Midbrain (tissue), 1 donor: ENCODE data around the gene RNF121.
"Not testable (repeated sequence)": the region's sequence is repeated elsewhere in the genome, so short reads cannot be mapped to it uniquely, and the experiment has no call there.

Experiments used
- DNase-seq: peaks from one replicate; lab custom pipeline; 2025; lab: John Stamatoyannopoulos, UW

Gene RNF121

DNA sequence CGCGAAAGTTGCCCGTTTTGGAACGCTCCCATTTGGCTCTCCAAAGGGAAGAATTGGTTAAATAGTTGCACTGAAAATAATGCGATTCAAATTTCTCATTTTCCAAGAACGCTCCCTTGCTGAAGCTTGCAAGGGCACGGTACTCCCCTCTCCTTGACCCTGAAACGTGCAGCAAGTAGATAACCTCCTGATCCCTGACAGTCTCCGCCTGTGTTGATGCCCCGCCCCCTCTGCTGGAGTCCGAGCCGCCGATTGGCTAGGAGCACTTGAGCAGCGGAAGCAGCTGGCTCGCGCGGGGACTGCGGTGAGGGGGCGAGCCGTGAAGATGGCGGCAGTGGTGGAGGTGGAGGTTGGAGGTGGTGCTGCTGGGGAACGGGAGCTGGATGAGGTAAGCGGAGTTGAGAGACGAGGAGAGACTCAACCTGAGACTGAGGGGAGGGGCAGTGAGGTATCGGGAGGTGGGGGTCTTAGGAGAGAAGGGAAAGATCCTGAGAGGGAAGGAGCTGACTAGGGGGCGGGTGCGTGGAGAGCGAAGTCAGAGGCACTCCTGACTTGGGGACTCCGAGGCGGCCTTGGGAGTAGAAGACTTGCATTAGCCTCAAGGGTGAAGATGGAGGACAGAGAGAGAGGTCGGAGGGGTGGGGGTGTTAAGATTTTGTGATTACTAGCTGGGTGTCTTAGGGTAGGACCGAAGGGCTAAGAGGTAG lies at the start of gene RNF121:
Gene RNF121, plus strand, starts transcription at position 310 of the 707 bp plus-strand sequence. Its CDS starts 16 bp downstream, at position 326.
- peak; percentile 96 for DNase-seq

DNA sequence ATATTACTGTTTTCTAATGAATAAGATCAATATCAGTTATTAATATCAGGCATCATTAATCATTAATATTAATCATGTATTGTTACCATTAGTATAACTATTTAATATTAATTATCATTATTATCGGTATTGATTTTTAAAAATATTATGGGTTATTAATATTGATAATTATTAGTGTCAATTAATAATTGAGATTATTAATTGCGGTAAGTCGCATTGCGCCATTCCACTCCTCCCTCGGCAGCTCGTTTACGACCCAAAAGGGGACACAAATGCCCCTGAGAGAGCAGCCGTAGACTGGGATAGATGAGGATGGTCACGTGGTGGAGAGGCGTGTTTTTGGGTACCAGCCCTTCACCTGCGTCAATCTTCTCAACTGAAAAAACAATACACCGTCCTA lies 43.0 kb upstream of the RNF121 start:
- not testable (repeated sequence) for DNase-seq

DNA sequence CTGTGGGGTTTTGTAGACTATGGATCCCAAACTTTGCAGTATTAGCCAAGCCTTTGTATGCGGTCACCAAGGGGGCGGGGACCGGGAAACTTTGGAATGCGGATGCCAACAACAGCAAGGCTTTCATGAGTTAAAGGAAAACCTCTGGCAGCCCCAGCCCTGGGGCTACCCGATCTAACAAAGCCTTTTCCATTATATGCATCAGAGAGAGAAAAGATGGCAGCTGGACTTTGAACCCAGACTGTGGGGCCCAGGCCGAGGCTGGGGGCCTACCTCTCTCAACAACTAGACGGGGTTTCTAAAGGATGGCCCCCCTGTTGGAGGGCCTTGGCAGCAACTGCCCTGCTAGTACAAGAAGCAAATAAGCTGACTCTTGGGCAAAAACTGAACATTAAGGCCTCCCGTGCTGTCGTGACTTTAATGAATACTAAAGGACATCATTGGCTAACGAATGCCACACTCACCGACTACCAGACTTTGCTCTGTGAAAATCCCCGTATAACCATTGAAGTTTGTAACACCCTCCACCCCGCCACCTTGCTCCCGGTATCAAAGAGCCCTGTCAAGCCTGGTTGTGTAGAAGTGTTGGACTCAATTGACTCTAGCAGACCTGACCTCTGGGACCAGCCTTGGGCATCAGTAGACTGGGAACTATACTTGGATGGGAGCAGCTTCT lies 40.4 kb upstream of the RNF121 start:
- DNase-seq, result not testable (repeated sequence)

- not testable (repeated sequence) for DNase-seq
Observed at GRCh38 chr11:71889181-71889872, 39.5 kb upstream of the RNF121 start.

DNA sequence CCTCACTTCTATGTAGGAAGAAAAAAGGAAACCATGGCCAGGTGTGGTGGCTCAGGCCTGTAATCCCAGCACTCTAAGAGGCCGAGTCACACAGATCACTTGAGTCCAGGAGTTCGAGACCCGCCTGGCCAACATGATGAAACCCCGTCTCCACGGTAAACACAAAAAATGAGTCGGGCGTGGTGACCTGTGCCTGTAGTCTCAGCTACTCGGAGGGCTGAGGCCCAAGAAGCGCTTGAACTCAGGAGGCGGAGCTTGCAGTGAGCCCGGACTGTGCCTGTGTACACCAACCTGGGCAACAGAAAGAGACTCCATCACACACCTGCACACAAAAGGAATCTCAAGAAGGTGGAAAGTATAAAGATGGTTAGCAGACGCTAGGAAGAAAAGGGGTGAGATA lies 32.9 kb upstream of the RNF121 start:
- no peak for DNase-seq

DNA sequence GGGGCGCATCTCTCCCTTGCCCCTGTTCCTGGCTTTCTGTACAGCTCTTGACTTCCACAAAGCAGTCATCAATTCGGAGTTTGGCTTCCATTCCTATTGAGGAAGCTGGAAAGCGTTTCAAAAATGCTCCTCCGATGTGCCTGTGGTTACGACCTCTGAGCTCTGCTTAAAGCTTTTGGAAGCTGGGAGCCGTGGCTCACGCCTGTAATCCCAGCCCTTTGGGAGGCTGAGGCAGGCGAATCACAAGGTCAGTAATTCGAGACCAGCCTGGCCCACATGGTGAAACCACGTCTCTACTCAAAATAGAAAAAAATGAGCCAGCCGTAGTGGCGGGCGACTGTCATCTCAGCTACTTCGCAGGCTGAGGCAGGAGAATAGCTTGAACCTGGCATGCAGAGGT lies 27.7 kb upstream of the RNF121 start:
- not testable (repeated sequence) for DNase-seq

GRCh38 chr11:71908218-71908617 lies 20.6 kb upstream of the RNF121 start:
- DNase-seq, result no peak

GRCh38 chr11:71910775-71911174 lies 18.1 kb upstream of the RNF121 start:
- not testable (repeated sequence) for DNase-seq

DNA sequence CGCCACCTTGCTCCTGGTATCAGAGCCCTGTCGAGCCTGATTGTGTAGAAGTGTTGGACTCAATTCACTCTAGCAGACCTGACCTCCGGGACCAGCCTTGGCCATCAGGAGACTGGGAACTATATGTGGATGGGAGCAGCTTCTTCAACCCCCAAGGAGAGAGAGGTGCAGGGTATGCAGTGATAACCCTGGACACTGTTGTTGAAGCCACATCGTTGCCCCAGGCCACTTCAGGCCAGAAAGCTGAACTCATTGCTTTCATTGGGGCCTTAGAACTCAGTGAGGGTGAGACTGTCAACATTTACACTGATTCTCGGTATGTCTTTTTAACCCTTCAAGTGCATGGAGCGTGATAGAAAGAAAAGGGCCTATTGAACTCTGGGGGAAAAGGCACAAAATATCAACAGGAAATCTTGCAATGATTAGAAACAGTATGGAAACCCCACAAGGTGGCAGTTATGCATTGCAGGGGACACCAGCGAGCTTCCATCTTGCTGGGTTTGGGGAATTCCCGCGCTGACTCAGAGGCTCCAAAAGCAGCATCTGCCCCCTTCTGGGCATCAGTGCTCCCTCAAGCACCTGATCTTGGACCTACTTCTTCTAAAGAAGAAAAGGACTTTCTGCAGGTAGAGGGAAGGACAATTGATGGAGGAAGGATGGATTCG lies 17.4 kb upstream of the RNF121 start:
- not testable (repeated sequence) for DNase-seq

DNA sequence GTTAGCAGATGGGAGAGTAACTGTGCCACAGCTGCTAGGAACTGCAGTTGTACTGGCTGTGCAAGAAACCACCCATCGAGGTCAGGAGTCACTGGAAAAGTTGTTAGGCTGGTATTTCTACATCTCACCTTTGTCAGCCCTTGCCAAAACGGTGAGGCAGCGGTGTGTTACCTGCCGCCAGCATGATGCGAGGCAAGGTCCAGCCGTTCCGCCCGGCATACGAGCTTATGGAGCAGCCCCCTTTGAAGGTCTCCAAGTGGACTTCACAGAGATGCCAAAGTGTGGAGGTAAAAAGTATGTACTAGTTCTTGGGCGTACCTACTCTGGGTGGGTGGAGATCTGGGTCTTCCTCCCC lies 16.9 kb upstream of the RNF121 start:
- not testable (repeated sequence) for DNase-seq

GRCh38 chr11:71913756-71914526 lies 14.9 kb upstream of the RNF121 start:
- DNase-seq, result no peak

DNA sequence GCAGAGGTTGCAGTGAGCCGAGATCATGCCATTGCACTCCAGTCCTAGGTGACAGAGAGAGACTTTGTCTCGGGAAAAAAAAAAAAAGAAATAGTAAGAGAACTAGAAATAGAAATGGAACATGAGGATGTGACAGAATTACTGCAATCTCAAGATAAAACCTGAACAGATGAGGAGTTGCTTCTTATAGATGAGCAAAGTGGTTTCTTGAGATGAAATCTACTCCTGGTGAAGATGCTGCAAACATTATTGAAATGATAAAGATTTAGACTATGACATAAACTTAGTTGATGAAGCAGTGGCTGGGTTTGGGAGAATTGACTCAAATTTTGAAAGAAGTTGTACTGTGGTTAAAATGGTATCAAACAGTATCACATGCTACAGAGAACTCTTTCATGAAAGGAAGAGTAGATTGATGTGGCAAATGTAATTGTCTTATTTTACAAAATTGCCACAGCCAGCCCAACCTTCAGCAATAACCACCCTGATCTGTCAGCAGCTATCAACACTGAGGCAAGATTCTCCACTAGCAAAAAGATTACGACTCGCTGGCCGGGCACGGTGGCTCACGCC lies 14.1 kb upstream of the RNF121 start:
- DNase-seq, result no peak

DNA sequence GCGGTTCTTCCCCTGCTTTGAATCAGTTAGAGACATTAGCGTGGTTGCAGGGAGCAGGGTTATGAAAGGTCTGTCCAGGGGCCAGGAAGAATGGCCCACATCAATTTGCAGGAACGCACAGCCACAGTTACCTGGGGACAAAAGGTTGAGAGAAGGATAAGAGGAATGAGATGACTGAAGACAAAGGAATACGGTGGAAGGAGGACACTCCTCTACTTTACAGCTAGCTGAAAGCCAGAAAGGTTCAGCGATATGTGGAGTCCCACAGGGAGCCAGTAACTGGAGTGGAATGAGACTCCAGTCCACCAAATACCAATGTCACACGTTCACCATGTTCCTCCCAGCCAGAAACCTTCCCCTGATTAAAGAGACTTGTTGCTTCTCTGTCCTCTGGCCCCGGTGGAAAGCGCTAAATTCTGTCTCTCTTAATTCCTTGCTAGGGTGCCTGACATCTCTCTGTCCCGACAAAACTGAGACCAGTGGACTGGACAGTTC lies 11.2 kb upstream of the RNF121 start:
- DNase-seq, result no peak

GRCh38 chr11:71927820-71928736 lies 768 bp upstream of the RNF121 start, which contains the start of gene XNDC1N:
TSS of gene XNDC1N (minus strand) at chr11:71928594. CDS start at chr11:71923353, 5,241 bp downstream.
- DNase-seq, result no peak

GRCh38 chr11:71929491-71929890 lies 645 bp downstream of the RNF121 start:
- no peak for DNase-seq

DNA sequence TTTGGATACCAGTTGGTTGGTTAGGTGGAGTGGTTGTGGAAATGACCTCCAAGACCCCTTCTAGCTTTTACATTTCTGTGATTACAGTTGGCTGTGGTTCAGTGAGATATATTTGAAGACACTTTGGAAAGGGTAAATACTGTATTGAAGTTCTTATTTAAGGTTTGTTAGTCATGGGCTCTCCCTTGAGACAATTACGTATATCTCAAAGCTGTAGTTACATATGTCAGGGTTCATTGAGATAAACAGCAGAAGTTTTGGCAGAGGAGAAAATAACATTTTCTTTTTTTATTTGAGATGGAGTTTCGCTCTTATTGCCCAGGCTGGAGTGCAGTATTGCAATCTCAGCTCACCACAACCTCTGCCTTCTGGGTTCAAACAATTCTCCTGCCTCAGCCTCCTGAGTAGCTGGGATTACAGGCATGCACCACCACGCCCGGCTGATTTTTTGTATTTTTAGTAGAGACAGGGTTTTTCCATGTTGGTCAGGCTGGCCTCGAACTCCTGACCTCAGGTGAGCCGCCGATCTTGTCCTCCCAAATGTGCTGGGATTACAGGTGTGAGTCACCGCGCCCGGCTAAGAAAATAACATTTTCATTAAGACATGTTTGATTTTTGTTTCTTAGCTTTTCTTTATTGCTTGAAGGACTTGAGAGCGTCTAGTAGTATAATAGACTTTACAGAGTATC lies 1.9 kb downstream of the RNF121 start:
- no peak for DNase-seq

DNA sequence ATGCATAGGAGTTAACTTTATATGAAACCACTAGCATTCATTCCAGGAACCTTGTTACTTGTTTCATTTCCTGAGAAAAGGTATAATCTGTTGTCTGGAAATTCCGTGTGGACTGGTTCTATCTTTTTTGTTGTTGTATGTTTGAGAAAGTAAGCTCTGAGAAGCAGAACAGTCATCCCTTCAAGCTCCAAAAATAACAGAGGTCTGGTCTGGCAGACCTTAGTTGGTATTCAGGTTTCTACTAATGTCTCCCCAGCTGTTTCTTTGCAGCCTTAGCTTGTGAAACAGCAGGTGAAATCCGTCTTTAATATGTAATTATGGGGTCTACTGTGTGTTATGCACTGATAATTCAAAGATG lies 2.4 kb downstream of the RNF121 start:
- no peak for DNase-seq

DNA sequence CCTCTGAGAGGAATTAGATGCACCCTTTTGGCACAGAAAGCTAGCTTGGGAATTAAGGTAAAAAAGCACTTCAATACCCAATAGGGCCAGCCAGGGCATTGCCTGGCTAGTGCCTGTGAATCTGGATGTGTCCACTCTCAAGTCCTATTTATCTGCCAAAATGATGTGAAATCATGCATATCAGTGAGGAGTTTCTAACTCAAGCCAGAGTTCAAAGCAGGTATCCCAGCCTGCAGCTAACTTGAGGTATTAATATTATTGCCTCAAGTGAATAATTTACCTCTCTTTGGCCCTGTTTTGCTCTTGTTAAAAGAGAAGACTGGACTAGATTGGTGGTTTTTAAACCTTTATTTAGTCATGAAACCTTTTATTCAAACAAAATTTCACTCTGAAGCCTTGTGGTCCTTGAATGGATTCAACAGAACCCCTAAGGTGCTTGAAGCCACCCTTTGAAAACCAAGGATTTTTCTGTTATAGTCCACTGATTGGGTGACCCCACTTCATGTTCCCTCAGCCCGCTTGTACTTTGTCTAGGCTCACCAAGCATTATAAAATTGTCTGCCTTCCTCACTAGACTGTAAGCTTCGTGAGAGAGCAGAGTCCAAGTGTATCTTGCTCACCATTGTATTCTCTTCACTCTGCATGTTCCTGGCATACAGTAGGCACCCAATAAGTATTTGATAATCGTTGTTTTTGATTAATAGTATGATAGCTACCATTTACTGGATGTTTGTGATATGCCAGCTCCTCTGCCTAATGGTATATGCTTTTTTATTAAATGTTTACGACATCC lies 4.5 kb downstream of the RNF121 start:
- no peak for DNase-seq

- no peak for DNase-seq
Observed at GRCh38 chr11:71934213-71934612, 5.4 kb downstream of the RNF121 start.
